GM12801 (cell line): Measurements from ENCODE around the gene C19orf73.

Experiments
- CTCF ChIP-seq: IDR thresholded peaks from one replicate; pipeline ENCODE4 v1.5.1; 2011; ENCODE audit warnings: control low read depth; ENCODE audit not compliant: insufficient read length; ENCODE audit errors: extremely low read depth

C19orf73 gene

GRCh38 chr19:49132974-49133609 lies 14.1 kb upstream of the C19orf73 start:
- TF ChIP-seq CTCF, result no peak

- no peak for TF ChIP-seq CTCF
Measured at GRCh38 chr19:49130325-49130724, 11.4 kb upstream of the C19orf73 start.

- no peak for TF ChIP-seq CTCF
Measured at GRCh38 chr19:49129238-49129583, 10.3 kb upstream of the C19orf73 start.

GRCh38 chr19:49128545-49129237 lies 9.7 kb upstream of the C19orf73 start:
- no peak for TF ChIP-seq CTCF

- TF ChIP-seq CTCF, result no peak
Measured at GRCh38 chr19:49127674-49128544, 9.0 kb upstream of the C19orf73 start.

- TF ChIP-seq CTCF, result no peak
Measured at GRCh38 chr19:49126575-49126974, 7.6 kb upstream of the C19orf73 start.

- no peak for TF ChIP-seq CTCF
Measured at GRCh38 chr19:49125025-49125731, 6.2 kb upstream of the C19orf73 start.
